Thyroid gland (tissue), 4 donors: Measurements from ENCODE around the gene CDC42BPA.

Experiments used
- POLR2A ChIP-seq, 2 donors: fragments of 450-650 bp; IDR thresholded peaks; one replicate each; pipeline ENCODE4 v1.6.1; 2017; ENCODE audit warnings: antibody characterized with exemption in 2 of 2, mild to moderate bottlenecking in 2 of 2, moderate library complexity in 1 of 2
- TF ChIP-seq, protein P1 (sequence below), 6 experiments: fragments of 200-600 bp in 3 of 6; fragments of 450-650 bp in 3 of 6; sonication (generic) in 3 of 6; IDR thresholded peaks; one replicate each; pipeline ENCODE4 v1.5.1; 2016 to 2019; ENCODE audit warnings: antibody characterized with exemption in 6 of 6, mild to moderate bottlenecking in 2 of 6, inconsistent platforms in 1 of 6, moderate library complexity in 1 of 6

DNA sequence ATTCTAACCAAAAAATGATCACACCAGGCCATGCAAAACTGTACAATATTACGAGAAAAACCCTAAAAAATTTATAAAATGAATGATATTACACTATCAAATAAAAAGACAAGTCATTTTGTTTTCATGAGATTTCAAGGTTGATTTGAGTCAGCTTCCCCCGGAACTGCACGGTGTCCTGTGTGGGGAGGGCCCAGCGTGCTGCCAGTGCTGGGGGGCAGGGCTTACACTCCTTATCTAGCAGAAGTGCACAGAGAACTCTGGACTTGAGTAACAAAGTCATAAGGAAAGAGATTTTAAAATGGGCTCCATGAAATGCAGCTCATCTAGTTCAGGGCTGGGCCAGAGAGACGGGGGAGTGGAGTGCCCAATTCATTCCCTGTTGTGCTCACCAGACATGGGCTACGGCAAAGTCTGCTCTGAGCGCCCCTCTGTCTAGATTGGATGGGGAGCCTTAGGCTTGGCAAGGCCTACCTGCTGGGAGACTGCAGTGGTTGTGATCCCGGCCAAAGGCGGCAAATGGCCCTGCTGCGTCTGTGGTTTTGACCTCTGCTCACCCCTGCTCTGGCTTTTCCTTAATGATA is 328.1 kb downstream of the CDC42BPA start:
- TF ChIP-seq, protein P1, sequence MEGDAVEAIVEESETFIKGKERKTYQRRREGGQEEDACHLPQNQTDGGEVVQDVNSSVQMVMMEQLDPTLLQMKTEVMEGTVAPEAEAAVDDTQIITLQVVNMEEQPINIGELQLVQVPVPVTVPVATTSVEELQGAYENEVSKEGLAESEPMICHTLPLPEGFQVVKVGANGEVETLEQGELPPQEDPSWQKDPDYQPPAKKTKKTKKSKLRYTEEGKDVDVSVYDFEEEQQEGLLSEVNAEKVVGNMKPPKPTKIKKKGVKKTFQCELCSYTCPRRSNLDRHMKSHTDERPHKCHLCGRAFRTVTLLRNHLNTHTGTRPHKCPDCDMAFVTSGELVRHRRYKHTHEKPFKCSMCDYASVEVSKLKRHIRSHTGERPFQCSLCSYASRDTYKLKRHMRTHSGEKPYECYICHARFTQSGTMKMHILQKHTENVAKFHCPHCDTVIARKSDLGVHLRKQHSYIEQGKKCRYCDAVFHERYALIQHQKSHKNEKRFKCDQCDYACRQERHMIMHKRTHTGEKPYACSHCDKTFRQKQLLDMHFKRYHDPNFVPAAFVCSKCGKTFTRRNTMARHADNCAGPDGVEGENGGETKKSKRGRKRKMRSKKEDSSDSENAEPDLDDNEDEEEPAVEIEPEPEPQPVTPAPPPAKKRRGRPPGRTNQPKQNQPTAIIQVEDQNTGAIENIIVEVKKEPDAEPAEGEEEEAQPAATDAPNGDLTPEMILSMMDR (IDR thresholded peaks at IDR 0.05): no peak
- TF ChIP-seq POLR2A (IDR thresholded peaks at IDR 0.05): no peak
